Epidermal melanocyte (primary cell): ENCODE data around the gene HGS.

Source experiments
- DNase-seq: peaks from one replicate; pipeline ENCODE4 v3.0.0; 2011; ENCODE audit warnings: low spot score; ENCODE audit not compliant: insufficient read length

HGS gene

GRCh38 chr17:81705518-81706231 lies 21.9 kb downstream of the HGS start:
- DNase-seq = no peak

- DNase-seq = no peak
Observed at GRCh38 chr17:81706232-81706611, 22.4 kb downstream of the HGS start.

- DNase-seq = no peak
Observed at GRCh38 chr17:81706757-81707624, 23.2 kb downstream of the HGS start.

- no peak for DNase-seq
Observed at GRCh38 chr17:81707725-81708646, 24.2 kb downstream of the HGS start.

GRCh38 chr17:81708739-81709185 lies 25.0 kb downstream of the HGS start:
- DNase-seq = no peak

GRCh38 chr17:81710514-81711308 lies 26.9 kb downstream of the HGS start:
- DNase-seq = no peak

- peak; percentile 87 for DNase-seq
Observed at GRCh38 chr17:81711814-81712467, 28.1 kb downstream of the HGS start, which contains the start of gene SLC25A10. Gene SLC25A10 (plus strand): TSS chr17:81712284. CDS start chr17:81712427, 143 bp downstream.

- no peak for DNase-seq
Observed at GRCh38 chr17:81712468-81713003, 28.7 kb downstream of the HGS start.

GRCh38 chr17:81713004-81713555 lies 29.3 kb downstream of the HGS start:
- peak; percentile 89 for DNase-seq

GRCh38 chr17:81713556-81714411 lies 30.0 kb downstream of the HGS start:
- no peak for DNase-seq

GRCh38 chr17:81714412-81715106 lies 30.7 kb downstream of the HGS start:
- no peak for DNase-seq

GRCh38 chr17:81715107-81715871 lies 31.5 kb downstream of the HGS start:
- DNase-seq = no peak

- DNase-seq = no peak
Observed at GRCh38 chr17:81715872-81716673, 32.3 kb downstream of the HGS start.

- DNase-seq = no peak
Observed at GRCh38 chr17:81716674-81716996, 32.8 kb downstream of the HGS start.

GRCh38 chr17:81717049-81717765 lies 33.4 kb downstream of the HGS start:
- DNase-seq = no peak

GRCh38 chr17:81717766-81718089 lies 33.9 kb downstream of the HGS start:
- DNase-seq = no peak
